Naive B cell (primary cell): ENCODE data around the gene TP53TG3B. TPM values are rescaled to one million over a fixed set of nuclear protein-coding genes. Genes with fewer than 3 reads are reported as not detected.
"Not testable (repeated sequence)": the region's sequence is repeated elsewhere in the genome, so short reads cannot be mapped to it uniquely, and the experiment has no call there.

Source experiments
- ATAC-seq, 2 donors: fragments of 150-1000 bp; cut with Tn5 transposase; 2 replicates each; pipeline ENCODE4 v1.10.0; 2021; ENCODE audit warnings: low read depth in 2 of 2, mild to moderate bottlenecking in 2 of 2, moderate library complexity in 2 of 2
- DNase-seq: peaks from one replicate; pipeline ENCODE4 v3.0.0; 2022
- H3K27ac Mint-ChIP-seq, 6 donors: one replicate each; pipeline ENCODE4 v1.8.0; 2020 to 2022; ENCODE audit warnings: mild to moderate bottlenecking in 6 of 6, mixed read lengths in 6 of 6, moderate library complexity in 5 of 6, inconsistent platforms in 2 of 6
- H3K27me3 Mint-ChIP-seq, 3 donors: one replicate each; pipeline ENCODE4 v1.8.0; 2021 to 2022; ENCODE audit warnings: mixed read lengths in 3 of 3, mild to moderate bottlenecking in 1 of 3
- H3K36me3 Mint-ChIP-seq, 2 donors: one replicate each; pipeline ENCODE4 v1.8.0; 2020 to 2022; ENCODE audit warnings: mixed read lengths in 2 of 2, inconsistent platforms in 1 of 2, mild to moderate bottlenecking in 1 of 2
- H3K4me1 Mint-ChIP-seq, 3 donors: one replicate each; pipeline ENCODE4 v1.8.0; 2020 to 2022; ENCODE audit warnings: mixed read lengths in 3 of 3, inconsistent platforms in 1 of 3, mild to moderate bottlenecking in 1 of 3, moderate library complexity in 1 of 3
- H3K4me3 Mint-ChIP-seq, 8 donors: one replicate each; pipeline ENCODE4 v1.8.0; 2020 to 2022; ENCODE audit warnings: mild to moderate bottlenecking in 8 of 8, mixed read lengths in 8 of 8, moderate library complexity in 8 of 8, inconsistent platforms in 2 of 8
- H3K9me3 Mint-ChIP-seq, 7 donors: one replicate each; pipeline ENCODE4 v1.8.0; 2020 to 2022; ENCODE audit warnings: mixed read lengths in 7 of 7, mild to moderate bottlenecking in 5 of 7, inconsistent platforms in 2 of 7, moderate library complexity in 1 of 7
- polyA plus RNA-seq, 6 donors: library from polyadenylated mRNA; unstranded; fragments of 300-500 nt; fragmentation: Illumina TruSeq; gene quantifications; one replicate each; pipeline ENCODE4 v1.2.3, GENCODE V29; 2021; ENCODE audit warnings: low read depth in 6 of 6

TP53TG3B gene, protein sequence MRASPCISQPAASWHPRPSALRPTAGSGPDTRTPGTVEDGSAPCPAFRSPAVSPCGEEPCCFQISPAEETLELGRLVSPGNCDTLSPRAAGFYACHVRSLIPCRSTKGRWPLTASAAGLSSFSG
- polyA plus RNA-seq = under 1 TPM in 1 of 6 donors, not detected in 5; 0.42 TPM

- H3K9me3 Mint-ChIP-seq, H3K4me1 Mint-ChIP-seq, ATAC-seq, H3K36me3 Mint-ChIP-seq, H3K27me3 Mint-ChIP-seq, H3K4me3 Mint-ChIP-seq, H3K27ac Mint-ChIP-seq, DNase-seq: not testable (repeated sequence)
Observed at GRCh38 chr16:33360541-33360940, at the start of gene TP53TG3B. TP53TG3B (plus strand) TSS chr16:33360841; CDS start chr16:33360909, 68 bp downstream.

- peak; percentile 13 for DNase-seq
- H3K4me3 Mint-ChIP-seq, ATAC-seq, H3K9me3 Mint-ChIP-seq, H3K27me3 Mint-ChIP-seq, H3K4me1 Mint-ChIP-seq, H3K36me3 Mint-ChIP-seq: not testable (repeated sequence)
- H3K27ac Mint-ChIP-seq = peak overlapping the region in 1 of 6 donors; percentile 54
Observed at GRCh38 chr16:33336226-33337012, 24.2 kb upstream of the TP53TG3B start.

DNA sequence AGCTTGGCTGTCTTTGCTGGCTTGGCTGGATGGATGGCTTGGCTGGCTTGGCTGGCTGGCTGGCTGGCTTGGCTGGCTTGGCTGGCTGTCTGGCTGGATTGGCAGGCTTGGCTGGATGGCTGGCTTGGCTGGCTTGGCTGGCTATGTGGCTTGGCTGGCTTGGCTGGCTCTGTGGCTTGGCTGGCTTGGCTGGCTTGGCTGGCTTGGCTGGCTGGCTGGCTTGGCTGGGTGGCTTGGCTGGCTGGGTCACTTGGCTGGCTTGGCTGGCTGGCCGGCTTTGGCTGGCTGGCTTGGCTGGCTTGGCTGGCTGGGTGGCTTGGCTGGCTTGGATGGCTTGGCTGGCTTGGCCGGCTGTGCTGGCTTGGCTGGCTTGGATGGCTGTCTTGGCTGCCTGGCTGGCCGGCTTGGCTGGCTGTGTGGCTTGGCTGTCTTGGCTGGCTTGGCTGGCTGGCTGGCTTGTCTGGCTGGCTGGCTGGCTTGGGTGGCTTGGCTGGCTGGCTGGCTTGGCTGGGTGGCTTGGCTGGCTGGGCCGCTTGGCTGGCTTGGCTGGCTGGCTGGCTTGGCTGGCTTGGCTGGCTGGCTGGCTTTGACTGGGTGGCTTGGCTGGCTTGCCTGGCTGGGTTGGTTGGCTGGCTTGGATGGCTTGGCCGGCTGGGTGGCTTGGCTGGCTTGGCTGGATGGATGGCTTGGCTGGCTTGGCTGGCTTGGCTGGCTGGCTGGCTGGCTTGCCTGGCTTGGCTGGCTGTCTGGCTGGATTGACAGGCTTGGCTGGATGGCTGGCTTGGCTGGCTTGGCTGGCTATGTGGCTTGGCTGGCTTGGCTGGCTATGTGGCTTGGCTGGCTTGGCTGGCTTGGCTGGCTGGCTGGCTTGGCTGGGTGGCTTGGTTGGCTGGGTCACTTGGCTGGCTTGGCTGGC lies 22.8 kb upstream of the TP53TG3B start:
- peak; percentile 12 for DNase-seq
- H3K9me3 Mint-ChIP-seq, H3K27ac Mint-ChIP-seq, H3K36me3 Mint-ChIP-seq, H3K27me3 Mint-ChIP-seq, H3K4me1 Mint-ChIP-seq, H3K4me3 Mint-ChIP-seq, ATAC-seq: not testable (repeated sequence)

DNA sequence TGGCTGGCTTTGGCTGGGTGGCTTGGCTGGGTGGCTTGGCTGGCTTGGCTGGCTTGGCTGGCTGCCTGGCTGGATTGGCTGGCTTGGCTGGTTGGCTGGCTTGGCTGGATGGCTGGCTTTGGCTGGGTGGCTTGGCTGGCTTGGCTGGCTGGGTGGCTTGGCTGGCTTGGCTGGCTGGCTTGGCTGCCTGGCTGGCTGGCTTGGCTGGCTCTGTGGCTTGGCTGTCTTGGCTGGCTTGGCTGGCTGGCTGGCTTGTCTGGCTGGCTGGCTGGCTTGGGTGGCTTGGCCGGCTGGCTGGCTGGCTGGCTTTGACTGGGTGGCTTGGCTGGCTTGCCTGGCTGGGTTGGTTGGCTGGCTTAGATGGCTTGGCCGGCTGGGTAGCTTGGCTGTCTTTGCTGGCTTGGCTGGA lies 22.1 kb upstream of the TP53TG3B start:
- H3K27ac Mint-ChIP-seq, H3K27me3 Mint-ChIP-seq, H3K36me3 Mint-ChIP-seq, H3K4me1 Mint-ChIP-seq, ATAC-seq, DNase-seq, H3K4me3 Mint-ChIP-seq, H3K9me3 Mint-ChIP-seq: not testable (repeated sequence)

GRCh38 chr16:33339093-33340061 lies 21.3 kb upstream of the TP53TG3B start:
- H3K4me3 Mint-ChIP-seq = peak overlapping the region in 1 of 8 donors; percentile 41
- H3K4me1 Mint-ChIP-seq, H3K9me3 Mint-ChIP-seq, H3K27me3 Mint-ChIP-seq, ATAC-seq, H3K27ac Mint-ChIP-seq, H3K36me3 Mint-ChIP-seq: not testable (repeated sequence)
- DNase-seq = peak; percentile 19

Other genes starting within 250 kb of the TP53TG3B start
- not detected for gene TP53TG3C, start 166.6 kb upstream of the TP53TG3B start, polyA plus RNA-seq
- not detected for gene TP53TG3E, start 56.5 kb upstream of the TP53TG3B start, polyA plus RNA-seq
- gene TP53TG3F, start 98.8 kb downstream of the TP53TG3B start, polyA plus RNA-seq = not detected